Measurements from ENCODE around the gene AMN1. TPM values are rescaled to one million over a fixed set of nuclear protein-coding genes. Genes with fewer than 3 reads are reported as not detected.

The AMN1 gene
- total and polyA plus RNA-seq, 2 experiments from 2014 or later = 12.6 to 17.7 TPM

- TF ChIP-seq CTCF (conservative IDR thresholded peaks at IDR 0.05; ENCODE audit: low read depth in 2 of 2) (no peak), CREB1 (CRISPR knock-in tag; IDR thresholded peaks at IDR 0.05; ENCODE audit: low read depth) (no peak), EZH2 (IDR thresholded peaks at IDR 0.05; ENCODE audit: low read depth, unreplicated experiment) (no peak), NANOG (IDR thresholded peaks at IDR 0.05; ENCODE audit: borderline replicate concordance) (no peak), EZH2phosphoT487 (IDR thresholded peaks at IDR 0.05; ENCODE audit: unreplicated experiment) (no peak)
- TF ChIP-seq, protein P1, sequence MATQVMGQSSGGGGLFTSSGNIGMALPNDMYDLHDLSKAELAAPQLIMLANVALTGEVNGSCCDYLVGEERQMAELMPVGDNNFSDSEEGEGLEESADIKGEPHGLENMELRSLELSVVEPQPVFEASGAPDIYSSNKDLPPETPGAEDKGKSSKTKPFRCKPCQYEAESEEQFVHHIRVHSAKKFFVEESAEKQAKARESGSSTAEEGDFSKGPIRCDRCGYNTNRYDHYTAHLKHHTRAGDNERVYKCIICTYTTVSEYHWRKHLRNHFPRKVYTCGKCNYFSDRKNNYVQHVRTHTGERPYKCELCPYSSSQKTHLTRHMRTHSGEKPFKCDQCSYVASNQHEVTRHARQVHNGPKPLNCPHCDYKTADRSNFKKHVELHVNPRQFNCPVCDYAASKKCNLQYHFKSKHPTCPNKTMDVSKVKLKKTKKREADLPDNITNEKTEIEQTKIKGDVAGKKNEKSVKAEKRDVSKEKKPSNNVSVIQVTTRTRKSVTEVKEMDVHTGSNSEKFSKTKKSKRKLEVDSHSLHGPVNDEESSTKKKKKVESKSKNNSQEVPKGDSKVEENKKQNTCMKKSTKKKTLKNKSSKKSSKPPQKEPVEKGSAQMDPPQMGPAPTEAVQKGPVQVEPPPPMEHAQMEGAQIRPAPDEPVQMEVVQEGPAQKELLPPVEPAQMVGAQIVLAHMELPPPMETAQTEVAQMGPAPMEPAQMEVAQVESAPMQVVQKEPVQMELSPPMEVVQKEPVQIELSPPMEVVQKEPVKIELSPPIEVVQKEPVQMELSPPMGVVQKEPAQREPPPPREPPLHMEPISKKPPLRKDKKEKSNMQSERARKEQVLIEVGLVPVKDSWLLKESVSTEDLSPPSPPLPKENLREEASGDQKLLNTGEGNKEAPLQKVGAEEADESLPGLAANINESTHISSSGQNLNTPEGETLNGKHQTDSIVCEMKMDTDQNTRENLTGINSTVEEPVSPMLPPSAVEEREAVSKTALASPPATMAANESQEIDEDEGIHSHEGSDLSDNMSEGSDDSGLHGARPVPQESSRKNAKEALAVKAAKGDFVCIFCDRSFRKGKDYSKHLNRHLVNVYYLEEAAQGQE (IDR thresholded peaks at IDR 0.05; ENCODE audit: unreplicated experiment) = no peak
Observed at GRCh38 chr12:31728289-31728916, 418 bp downstream of the AMN1 start (continued).

- Histone ChIP-seq H3K9me2 (ENCODE audit: insufficient read depth) (no peaks in the 10 kb centered on the region), H3K79me2 (replicated peaks; ENCODE audit: insufficient read depth) (no peaks in the 10 kb centered on the region), H3K36me3 (ENCODE audit: insufficient read depth) (no peaks in the 10 kb centered on the region), H3K4me2 (no peak overlapping the region), H3K4me3 (no peak overlapping the region), H3K4me1 (ENCODE audit: insufficient read depth) (peaks cover 12% of the 10 kb centered on the region; the same call in 1 of the 2 replicates), H3F3A (replicated peaks; ENCODE audit: low read depth) (no peaks in the 10 kb centered on the region), H2AFZ (no peak overlapping the region), H3K27me3 (ENCODE audit: insufficient read depth) (peaks cover 7% of the 10 kb centered on the region; the same call in 1 of the 2 replicates), H3K27ac (ENCODE audit: low read depth) (no peak overlapping the region), H4K20me1 (replicated peaks; ENCODE audit: insufficient read depth) (no peaks in the 10 kb centered on the region)
- peaks cover 24% of the 10 kb centered on the region for H3K9me3 Mint-ChIP-seq
- peaks cover 24% of the 10 kb centered on the region for H3K4me1 Mint-ChIP-seq
- H3K27me3 Mint-ChIP-seq (ENCODE audit: insufficient read depth, low read depth, poor library complexity) = peaks cover 20% of the 10 kb centered on the region
- no peak overlapping the region for H3K27ac Mint-ChIP-seq
- H3K4me3 Mint-ChIP-seq = no peak overlapping the region; the same call in 2 of the 3 replicates
- peaks cover 16% of the 10 kb centered on the region; the same call in 2 of the 3 replicates for H3K36me3 Mint-ChIP-seq (ENCODE audit: low read depth)
- DNase-seq (ENCODE audit: low spot score) (no peak), ATAC-seq (no peak)
- TF ChIP-seq ZNF331 (CRISPR knock-in tag; IDR thresholded peaks at IDR 0.05; ENCODE audit: low read depth) (no peak), ZNF114 (CRISPR knock-in tag; IDR thresholded peaks at IDR 0.05) (no peak), ZNF462 (CRISPR knock-in tag; IDR thresholded peaks at IDR 0.05) (no peak), EZH2phosphoT487 (IDR thresholded peaks at IDR 0.05; ENCODE audit: unreplicated experiment) (no peak), NANOG (IDR thresholded peaks at IDR 0.05; ENCODE audit: borderline replicate concordance) (no peak), EZH2 (IDR thresholded peaks at IDR 0.05; ENCODE audit: low read depth, unreplicated experiment) (no peak), CREB1 (CRISPR knock-in tag; IDR thresholded peaks at IDR 0.05; ENCODE audit: low read depth) (no peak), JUNB (IDR thresholded peaks at IDR 0.05; ENCODE audit: unreplicated experiment) (no peak), POLR2AphosphoS5 (IDR thresholded peaks at IDR 0.05; ENCODE audit: low read depth) (no peak), STAT1 (IDR thresholded peaks at IDR 0.05; ENCODE audit: unreplicated experiment) (no peak)
Observed at GRCh38 chr12:31727192-31727591, 1.6 kb downstream of the AMN1 start.
